Measurements from ENCODE around the gene ATP7B.

DNA sequence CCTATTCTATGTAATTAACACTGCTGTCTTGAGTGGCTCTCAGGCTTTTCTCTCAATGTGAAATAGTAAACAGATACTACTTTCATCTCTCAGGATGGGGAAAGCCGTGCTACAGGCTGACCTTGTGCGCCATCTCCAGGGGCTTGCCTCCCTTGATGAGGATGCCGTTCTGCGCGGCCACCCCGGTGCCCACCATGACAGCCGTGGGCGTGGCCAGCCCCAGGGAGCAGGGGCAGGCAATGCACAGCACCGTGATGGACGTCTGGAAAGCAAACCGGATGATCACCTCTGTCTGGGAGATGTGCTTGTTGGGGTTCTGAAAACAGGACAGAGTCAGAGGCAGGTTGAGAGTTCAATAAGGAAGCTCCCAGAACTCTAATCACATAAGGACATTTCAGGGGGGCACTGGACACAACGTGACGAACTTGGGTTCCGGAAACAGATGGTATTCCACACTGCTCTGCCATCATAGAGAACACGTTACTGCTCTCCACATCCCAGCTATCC, 65.0 kb downstream of the ATP7B start:
- TF ChIP-seq, protein P1, sequence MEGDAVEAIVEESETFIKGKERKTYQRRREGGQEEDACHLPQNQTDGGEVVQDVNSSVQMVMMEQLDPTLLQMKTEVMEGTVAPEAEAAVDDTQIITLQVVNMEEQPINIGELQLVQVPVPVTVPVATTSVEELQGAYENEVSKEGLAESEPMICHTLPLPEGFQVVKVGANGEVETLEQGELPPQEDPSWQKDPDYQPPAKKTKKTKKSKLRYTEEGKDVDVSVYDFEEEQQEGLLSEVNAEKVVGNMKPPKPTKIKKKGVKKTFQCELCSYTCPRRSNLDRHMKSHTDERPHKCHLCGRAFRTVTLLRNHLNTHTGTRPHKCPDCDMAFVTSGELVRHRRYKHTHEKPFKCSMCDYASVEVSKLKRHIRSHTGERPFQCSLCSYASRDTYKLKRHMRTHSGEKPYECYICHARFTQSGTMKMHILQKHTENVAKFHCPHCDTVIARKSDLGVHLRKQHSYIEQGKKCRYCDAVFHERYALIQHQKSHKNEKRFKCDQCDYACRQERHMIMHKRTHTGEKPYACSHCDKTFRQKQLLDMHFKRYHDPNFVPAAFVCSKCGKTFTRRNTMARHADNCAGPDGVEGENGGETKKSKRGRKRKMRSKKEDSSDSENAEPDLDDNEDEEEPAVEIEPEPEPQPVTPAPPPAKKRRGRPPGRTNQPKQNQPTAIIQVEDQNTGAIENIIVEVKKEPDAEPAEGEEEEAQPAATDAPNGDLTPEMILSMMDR (IDR thresholded peaks at IDR 0.05), result no peak
- TF ChIP-seq EP300 (IDR thresholded peaks at IDR 0.05), result no peak
- no peak for TF ChIP-seq POLR2AphosphoS5 (IDR thresholded peaks at IDR 0.05)
